PC-9 (cell line): ENCODE data around the gene RCAN1. TPM values are rescaled to one million over a fixed set of nuclear protein-coding genes. Genes with fewer than 3 reads are reported as not detected.

Experiments
- BruUV-seq: library from RNA; stranded (reverse); fragments of 400-500 nt; replicated peaks from 2 replicates; lab custom pipeline; 2021; lab: Mats Ljungman, UMichigan
- CTCF ChIA-PET: fragments of 300-600 bp; sonication (Branson Sonifier 250); formaldehyde crosslinking; loops from one replicate; lab custom pipeline; 2022; ENCODE audit warnings: antibody characterized with exemption; lab: Charles Lee
- POLR2A ChIA-PET: fragments of 300-600 bp; sonication (Branson Sonifier 250); formaldehyde crosslinking; loops from one replicate; lab custom pipeline; 2022; ENCODE audit warnings: antibody characterized with exemption; ENCODE audit not compliant: unreplicated experiment; lab: Charles Lee
- DNase-seq, 2 experiments: peaks; one replicate each; pipeline versions ENCODE4 v3.0.0 to v3.0.0-alpha.2; 2015 to 2022; ENCODE audit warnings: mixed read lengths in 1 of 2
- H2AFZ ChIP-seq: fragments of 200-600 bp; sonication (generic); 2 replicates; pipeline ENCODE4 v1.8.1; 2017; ENCODE audit warnings: antibody characterized with exemption
- H3F3A ChIP-seq: fragments of 200-600 bp; sonication (generic); 2 replicates; pipeline ENCODE4 v1.8.1; 2017; ENCODE audit warnings: antibody characterized with exemption, mild to moderate bottlenecking, low read depth; ENCODE audit not compliant: insufficient read depth
- H3K27ac ChIP-seq: fragments of 200-600 bp; sonication (generic); 2 replicates; pipeline ENCODE4 v1.6.1; 2016; ENCODE audit warnings: mixed run types
- H3K27me3 ChIP-seq: fragments of 200-600 bp; sonication (generic); 2 replicates; pipeline ENCODE4 v1.6.1; 2016; ENCODE audit warnings: low read depth, mixed run types; ENCODE audit not compliant: insufficient read depth
- H3K36me3 ChIP-seq: fragments of 200-600 bp; sonication (generic); 2 replicates; pipeline ENCODE4 v1.6.1; 2016; ENCODE audit warnings: low read depth, mixed run types
- H3K4me1 ChIP-seq: fragments of 200-600 bp; sonication (generic); replicated peaks from 2 replicates; pipeline ENCODE4 v1.6.1; 2016; ENCODE audit warnings: mixed run types; ENCODE audit not compliant: insufficient read depth
- H3K4me2 ChIP-seq: fragments of 200-600 bp; sonication (generic); 2 replicates; pipeline ENCODE4 v1.6.1; 2017; ENCODE audit warnings: mixed run types
- H3K4me3 ChIP-seq: fragments of 200-600 bp; sonication (generic); 2 replicates; pipeline ENCODE4 v1.6.1; 2016; ENCODE audit warnings: mixed run types
- H3K79me2 ChIP-seq: fragments of 200-600 bp; sonication (generic); 2 replicates; pipeline ENCODE4 v1.6.1; 2017; ENCODE audit warnings: low read depth, mixed run types
- H3K9me2 ChIP-seq: fragments of 200-600 bp; sonication (generic); 2 replicates; pipeline ENCODE4 v1.8.1; 2017; ENCODE audit warnings: mild to moderate bottlenecking; ENCODE audit not compliant: insufficient read depth
- H3K9me3 ChIP-seq: fragments of 200-600 bp; sonication (generic); 2 replicates; pipeline ENCODE4 v1.8.1; 2016; ENCODE audit warnings: low read depth; ENCODE audit not compliant: insufficient read depth
- H4K20me1 ChIP-seq: fragments of 200-600 bp; sonication (generic); 2 replicates; pipeline ENCODE4 v1.8.1; 2017; ENCODE audit not compliant: insufficient read depth
- CTCF ChIP-seq: fragments of 200-600 bp; sonication (generic); conservative IDR thresholded peaks from 2 replicates; pipeline ENCODE4 v1.6.1; 2017; ENCODE audit warnings: mixed run types, antibody characterized with exemption, mild to moderate bottlenecking, moderate library complexity
- EZH2 ChIP-seq: fragments of 200-600 bp; sonication (generic); IDR thresholded peaks from 2 replicates; pipeline ENCODE4 v1.8.0; 2017; ENCODE audit warnings: antibody characterized with exemption, low read depth
- intact Hi-C: fragments of 100-400 bp; cut with micrococcal nuclease; formaldehyde crosslinking; loops from one replicate; pipeline ENCODE4 v1.10.0; 2022; ENCODE audit not compliant: unreplicated experiment
- total RNA-seq: library from RNA; stranded (reverse); gene quantifications from 2 replicates; pipeline ENCODE4 v1.2.3, GENCODE V29; 2021

Gene RCAN1
- total RNA-seq, 1 experiment from 2014 or later = 7.2 TPM

- Histone ChIP-seq H4K20me1 (no peaks in the 10 kb centered on the region), H3F3A (no peaks in the 10 kb centered on the region), H3K4me3 (no peak overlapping the region), H3K9me3 (no peaks in the 10 kb centered on the region), H3K79me2 (no peaks in the 10 kb centered on the region), H3K27ac (no peak overlapping the region), H3K36me3 (no peaks in the 10 kb centered on the region), H2AFZ (no peak overlapping the region), H3K27me3 (no peaks in the 10 kb centered on the region), H3K4me1 (no peaks in the 10 kb centered on the region; the same call in 1 of the 2 replicates), H3K9me2 (no peaks in the 10 kb centered on the region), H3K4me2 (no peak overlapping the region)
- CTCF ChIA-PET = no interaction called here
- no TSS peak for BruUV-seq
- intact Hi-C loops = loop anchor here (10.0 kb wide), 1 partner anchor 714 kb away; no protein-coding TSS in a partner anchor
- TF ChIP-seq EZH2 (no peak), CTCF (no peak)
- DNase-seq = no peak
- POLR2A ChIA-PET = no interaction called here
Observed at GRCh38 chr21:34639250-34639649, 24.3 kb upstream of the RCAN1 start.

- H3K9me2 ChIP-seq = no peaks in the 10 kb centered on the region
- no peaks in the 10 kb centered on the region for H3K27me3 ChIP-seq
- CTCF ChIA-PET = no interaction called here
- H3K4me1 ChIP-seq = no peaks in the 10 kb centered on the region; the same call in 1 of the 2 replicates
- H3F3A ChIP-seq = no peaks in the 10 kb centered on the region
- DNase-seq = no peak
- POLR2A ChIA-PET = no interaction called here
- TF ChIP-seq CTCF = no peak
- TF ChIP-seq EZH2 = no peak
- intact Hi-C loops = loop anchor here (10.0 kb wide), 1 partner anchor 712 kb away; no protein-coding TSS in a partner anchor
- H3K36me3 ChIP-seq = no peaks in the 10 kb centered on the region
- H4K20me1 ChIP-seq = no peaks in the 10 kb centered on the region
- no peak overlapping the region for H2AFZ ChIP-seq
- no peak overlapping the region for H3K4me3 ChIP-seq
- H3K27ac ChIP-seq = no peak overlapping the region
- BruUV-seq = no TSS peak
- H3K9me3 ChIP-seq = no peaks in the 10 kb centered on the region
- no peaks in the 10 kb centered on the region for H3K79me2 ChIP-seq
- no peak overlapping the region for H3K4me2 ChIP-seq
Observed at GRCh38 chr21:34636961-34637360, 22.0 kb upstream of the RCAN1 start.

GRCh38 chr21:34635307-34635706, 20.4 kb upstream of the RCAN1 start:
- no peaks in the 10 kb centered on the region; the same call in 1 of the 2 replicates for H3K4me1 ChIP-seq
- no TSS peak for BruUV-seq
- H3K36me3 ChIP-seq = no peaks in the 10 kb centered on the region
- no peaks in the 10 kb centered on the region for H3K79me2 ChIP-seq
- H2AFZ ChIP-seq = no peak overlapping the region
- no peaks in the 10 kb centered on the region for H3K27me3 ChIP-seq
- CTCF ChIA-PET = no interaction called here
- no peak for DNase-seq
- TF ChIP-seq CTCF = peak; percentile 49
- no peak for TF ChIP-seq EZH2
- no peak overlapping the region for H3K27ac ChIP-seq
- intact Hi-C loops = loop anchor here (10.0 kb wide), 1 partner anchor 711 kb away; no protein-coding TSS in a partner anchor
- no peaks in the 10 kb centered on the region for H3K9me2 ChIP-seq
- H3K9me3 ChIP-seq = no peaks in the 10 kb centered on the region
- no peaks in the 10 kb centered on the region for H4K20me1 ChIP-seq
- POLR2A ChIA-PET = no interaction called here
- H3F3A ChIP-seq = no peaks in the 10 kb centered on the region
- H3K4me2 ChIP-seq = no peak overlapping the region
- H3K4me3 ChIP-seq = no peak overlapping the region
